DMS53 treated with DMSO at 0.1 percent for 48 hours (cell line): Measurements from ENCODE around the gene NTPCR.

Experiments
- DNase-seq: peaks from one replicate; lab custom pipeline; 2025; ENCODE audit not compliant: unreplicated experiment; lab: John Stamatoyannopoulos, UW

Gene NTPCR

DNA sequence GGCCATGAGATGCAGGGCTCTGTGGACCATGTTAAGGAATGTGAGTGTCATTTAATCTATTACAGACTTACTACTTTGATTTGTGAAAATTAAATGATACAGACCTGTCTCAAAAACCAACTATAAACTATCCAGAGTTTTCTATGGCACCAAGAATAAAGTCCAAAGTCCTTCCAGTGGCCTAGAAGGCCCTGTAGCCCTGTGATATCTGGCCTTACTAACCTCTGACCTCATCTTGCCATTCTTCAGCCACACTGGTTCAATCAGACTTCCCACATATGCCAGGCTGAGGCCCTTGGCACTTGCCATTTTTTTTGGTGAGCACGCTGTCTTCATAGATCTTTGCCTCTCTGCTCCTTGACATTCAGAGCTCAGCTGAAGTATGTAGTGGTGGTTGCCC lies 7.7 kb downstream of the NTPCR start:
- DNase-seq, result no peak

DNA sequence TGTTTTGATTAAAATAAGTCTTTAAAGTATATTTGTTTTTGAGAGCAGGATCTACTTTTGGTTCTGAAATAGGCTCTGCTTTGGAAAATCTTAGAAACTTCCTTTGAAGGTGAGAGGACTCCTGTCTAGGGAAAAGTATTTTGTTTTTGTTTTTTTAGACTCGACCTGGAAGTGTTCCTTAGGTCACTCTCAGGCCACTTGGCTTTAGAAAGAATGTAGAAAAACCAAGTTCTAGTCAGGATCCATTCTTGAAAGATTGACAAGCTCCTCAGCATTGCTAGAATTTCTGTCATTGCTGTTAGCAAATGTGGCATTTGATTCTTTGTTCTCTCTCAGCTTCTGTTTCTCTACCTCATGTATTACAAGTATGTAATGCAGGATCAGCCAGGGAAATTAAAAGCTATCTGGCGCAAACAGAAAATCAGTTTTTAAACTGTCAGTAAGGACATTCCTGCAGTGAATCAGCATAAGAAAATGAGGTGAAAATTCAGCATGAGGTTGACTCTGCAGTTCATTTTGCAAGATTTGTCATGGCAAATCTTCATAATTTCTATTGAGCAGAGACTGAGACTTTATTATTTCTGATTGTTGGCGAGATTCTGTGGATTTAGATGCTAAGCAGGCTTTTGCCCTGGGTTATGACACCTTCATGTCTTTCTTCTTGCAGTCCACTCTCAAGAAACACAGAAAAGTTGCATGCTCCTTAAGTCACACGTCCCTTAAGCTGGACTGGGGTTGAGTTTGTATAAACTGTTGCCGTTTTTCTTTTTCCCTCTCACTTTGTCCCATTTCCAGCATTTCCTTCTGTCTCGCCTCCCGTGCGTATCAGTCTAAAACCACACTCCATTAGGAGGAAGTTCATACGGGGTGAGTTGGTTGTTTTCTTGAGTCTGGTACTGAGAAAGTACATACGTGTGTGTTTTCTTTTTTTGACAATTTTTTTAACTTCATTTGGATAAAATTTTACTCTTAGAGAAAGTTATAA lies 12.6 kb downstream of the NTPCR start:
- DNase-seq, result no peak

DNA sequence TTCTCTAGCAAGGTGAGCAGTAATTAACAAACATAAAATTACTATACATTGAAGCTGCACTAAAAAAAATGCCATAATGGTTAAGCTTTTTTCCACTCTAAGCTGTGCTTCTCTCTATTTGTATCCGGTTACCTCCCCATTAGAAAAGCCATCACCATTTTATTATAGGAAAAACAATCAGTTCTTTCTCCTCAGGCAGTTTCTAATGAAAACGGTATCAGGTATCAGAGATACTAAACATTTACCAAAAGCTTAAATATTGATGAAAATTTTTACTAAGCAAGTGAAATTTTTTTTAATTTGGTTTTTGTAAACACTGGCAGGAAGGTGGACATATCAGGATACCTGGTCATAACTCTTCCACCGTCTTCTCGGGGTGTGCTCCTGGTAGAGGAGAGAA lies 14.2 kb downstream of the NTPCR start:
- no peak for DNase-seq

DNA sequence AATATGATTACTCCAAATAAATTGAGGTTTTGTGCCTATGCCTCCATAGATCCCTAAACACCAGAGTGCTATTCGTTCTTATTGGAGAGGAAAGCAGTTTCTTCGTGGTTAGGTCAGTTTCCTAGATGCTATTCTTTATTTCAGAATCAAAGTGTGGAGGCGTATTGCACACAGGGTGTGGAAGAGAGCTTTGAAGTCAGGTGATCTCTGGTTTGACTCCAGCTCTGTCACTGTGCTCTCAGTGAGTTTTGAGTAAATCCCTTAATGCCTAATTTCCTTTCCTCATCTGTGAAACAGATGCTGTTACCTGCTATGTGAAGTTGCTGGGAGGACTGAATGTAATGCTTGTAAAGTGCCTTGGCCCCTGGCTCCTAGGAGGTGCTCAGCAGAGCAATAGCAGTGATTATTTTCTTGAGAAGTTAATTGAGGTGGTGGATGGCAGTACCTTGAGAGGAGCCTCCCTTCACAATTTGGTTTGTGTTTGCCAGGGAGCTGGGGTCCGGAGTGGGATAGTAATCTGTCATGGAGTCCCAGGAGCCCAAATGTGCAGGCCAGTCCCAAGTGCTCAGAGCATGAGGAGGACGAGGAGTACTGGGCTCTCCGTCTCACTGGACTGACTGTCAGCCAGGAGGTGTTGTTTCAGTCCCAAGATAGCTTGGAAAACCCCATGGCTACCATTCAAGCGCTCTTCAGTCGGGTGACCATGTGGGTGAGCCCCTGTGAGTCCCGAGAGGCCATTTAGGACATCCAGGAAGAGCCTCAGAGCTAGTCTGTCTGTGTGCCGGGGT lies 14.9 kb downstream of the NTPCR start:
- DNase-seq, result no peak

DNA sequence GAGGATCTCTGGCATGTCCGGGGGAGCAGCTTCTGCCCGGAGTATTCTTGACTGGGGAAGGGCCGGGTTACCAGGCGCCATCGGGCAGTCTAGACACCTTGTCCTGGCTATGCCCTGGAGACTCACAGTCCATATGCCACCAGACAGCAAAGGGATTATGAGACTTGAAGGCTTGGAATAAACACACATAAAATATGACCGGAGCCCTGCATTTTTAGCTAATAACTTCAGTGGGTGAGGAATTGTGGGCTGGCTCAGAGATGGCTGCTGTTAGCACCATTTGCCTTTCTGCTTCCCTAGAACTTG lies 15.5 kb downstream of the NTPCR start:
- DNase-seq, result no peak

DNA sequence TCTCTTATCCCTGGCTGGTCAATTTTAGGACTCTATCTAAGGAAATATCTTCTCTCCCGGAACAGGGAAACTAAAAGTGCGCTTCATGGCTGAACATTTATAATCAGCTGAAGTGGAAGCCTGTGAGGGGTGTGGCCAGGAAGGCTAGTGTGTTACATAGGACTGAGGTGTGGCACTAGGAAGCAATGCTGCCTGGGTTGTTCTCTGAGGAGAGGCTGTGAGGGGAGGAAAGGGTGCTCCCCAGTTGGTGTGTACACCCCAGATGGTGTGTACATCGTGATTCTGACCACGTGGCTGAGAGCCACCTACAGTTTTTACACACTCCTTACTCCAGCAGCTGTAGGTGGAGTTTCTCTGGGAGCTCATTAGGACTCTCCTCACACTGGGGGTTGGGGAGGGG lies 16.3 kb downstream of the NTPCR start:
- DNase-seq, result no peak

DNA sequence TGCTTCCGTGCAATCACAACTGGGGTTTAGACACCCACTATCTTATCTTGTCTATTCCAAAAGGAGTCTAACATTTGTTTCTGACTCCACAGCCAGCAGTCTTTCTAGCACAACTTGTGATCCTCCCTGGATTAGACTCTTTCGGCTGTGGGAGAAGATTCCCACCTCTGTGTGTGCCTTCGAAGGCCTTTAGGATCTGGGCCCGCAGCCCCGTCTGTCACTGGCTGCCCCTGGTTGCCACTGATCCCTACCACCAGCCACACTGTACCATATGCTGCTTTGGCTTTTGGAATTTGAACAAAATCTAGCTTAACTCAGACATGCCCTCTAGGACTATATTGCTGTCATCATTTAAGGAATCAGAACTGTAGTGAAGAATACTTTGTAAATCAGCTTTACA lies 18.0 kb downstream of the NTPCR start:
- no peak for DNase-seq

DNA sequence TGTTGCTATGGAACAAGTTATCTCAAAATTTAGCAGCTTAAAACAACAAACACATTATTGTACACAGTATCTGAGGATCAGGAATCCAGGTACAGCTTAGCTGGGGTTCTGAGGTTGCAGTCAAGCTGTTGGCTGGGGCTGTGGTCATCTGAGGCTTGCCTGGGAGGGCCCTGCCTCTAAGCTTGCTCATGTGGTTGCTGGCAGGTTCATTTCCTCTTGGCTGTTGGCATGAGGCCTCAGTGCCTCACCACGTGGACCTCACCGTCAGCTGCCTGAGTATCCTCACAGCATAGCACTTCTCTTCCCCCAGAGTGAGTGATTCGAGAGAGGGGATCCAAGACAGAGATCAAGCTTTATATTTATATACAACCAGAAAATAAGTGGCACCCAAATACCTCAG lies 18.6 kb downstream of the NTPCR start:
- no peak for DNase-seq

DNA sequence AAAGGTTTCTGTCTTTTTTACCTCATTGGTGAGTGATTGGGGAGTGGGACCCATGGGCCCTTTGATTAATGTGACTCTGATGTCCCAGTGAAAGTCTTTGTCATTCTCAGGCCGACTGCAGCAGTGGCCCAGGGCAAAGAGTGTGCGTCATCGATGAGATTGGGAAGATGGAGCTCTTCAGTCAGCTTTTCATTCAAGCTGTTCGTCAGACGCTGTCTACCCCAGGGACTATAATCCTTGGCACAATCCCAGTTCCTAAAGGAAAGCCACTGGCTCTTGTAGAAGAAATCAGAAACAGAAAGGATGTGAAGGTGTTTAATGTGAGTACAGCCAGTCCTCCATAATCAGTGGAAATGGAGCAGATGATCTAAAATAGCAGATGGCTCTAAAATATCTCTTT lies 19.4 kb downstream of the NTPCR start:
- DNase-seq, result no peak

DNA sequence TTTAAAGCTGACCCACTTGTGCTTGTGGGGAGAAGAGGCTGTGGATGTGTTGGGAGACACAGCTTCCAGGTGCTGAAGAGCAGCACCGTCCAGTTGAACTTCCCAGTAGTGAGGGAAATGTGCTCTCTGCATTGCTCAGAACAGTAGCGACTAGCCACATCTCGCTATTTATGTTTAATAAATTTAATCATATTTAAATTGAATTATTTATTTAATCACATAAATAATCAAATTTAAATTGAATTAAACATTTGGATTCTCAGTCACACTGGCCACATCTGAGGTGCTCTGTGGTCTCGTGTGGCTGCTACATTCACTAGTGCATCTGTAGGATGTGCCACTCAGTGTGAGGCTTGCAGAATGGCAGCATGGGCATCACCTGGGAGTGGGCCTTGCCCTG lies 20.1 kb downstream of the NTPCR start:
- DNase-seq, result no peak

DNA sequence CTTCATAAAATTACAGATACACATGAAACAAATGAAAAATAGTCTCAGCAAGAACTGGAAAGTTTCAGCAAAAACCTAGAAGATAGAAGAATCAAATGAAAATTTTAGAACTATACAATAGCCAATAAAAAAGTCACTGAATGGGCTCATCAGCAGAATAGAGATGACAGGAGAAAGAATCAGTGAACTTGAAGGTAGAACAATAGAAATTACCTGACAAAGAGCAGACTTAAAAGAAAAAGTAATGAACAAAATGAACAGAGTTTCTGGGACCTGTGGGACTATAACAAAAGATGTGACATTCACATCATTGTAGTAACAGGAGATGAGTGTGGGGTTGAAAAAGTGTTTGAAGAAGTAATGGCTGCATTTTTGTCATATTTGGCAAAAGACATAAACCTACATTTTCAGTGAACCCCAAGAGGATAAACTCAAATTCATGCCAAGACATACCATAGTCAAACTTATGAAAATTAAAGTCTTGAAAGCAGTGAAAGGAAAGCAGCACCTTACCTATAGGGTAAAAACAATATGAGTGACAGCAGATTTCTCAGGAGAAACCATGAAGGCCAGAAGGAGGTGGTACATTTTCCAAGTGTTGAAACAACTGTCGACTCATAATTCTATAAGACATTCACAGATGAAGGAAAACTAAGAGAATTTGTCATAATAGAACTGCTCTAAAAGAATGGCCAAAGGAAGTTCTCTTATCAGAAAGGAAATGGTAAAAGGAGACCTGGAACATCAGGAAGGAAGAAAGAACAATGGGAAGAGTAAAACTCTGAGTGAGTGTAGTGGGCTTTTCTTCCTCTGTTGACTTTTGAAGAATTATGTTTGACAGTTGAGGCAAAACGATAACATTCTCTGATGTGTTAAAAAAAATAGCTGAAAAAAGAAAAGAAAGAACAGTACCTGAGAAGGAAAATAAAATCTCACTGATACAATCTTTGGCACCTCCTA lies 23.5 kb downstream of the NTPCR start:
- no peak for DNase-seq

DNA sequence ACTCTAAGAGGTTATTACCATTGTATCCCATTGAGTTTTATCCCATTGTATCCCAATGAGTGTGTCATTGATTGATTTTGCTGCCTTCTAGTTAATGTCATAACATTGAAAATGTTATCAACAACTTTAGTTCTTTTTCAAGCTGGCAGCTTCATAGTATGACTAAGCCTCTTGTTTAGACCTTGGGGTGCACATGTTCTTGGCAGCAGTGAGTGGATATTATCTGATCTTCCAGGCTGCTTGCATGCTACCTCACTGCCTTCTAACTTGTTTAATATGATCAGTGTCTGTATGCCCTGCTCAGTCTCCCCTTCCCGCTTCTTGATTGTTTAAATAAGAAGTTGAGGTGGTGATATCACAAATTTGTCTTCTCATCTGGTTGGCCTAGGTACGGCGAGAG lies 24.6 kb downstream of the NTPCR start:
- DNase-seq, result no peak

DNA sequence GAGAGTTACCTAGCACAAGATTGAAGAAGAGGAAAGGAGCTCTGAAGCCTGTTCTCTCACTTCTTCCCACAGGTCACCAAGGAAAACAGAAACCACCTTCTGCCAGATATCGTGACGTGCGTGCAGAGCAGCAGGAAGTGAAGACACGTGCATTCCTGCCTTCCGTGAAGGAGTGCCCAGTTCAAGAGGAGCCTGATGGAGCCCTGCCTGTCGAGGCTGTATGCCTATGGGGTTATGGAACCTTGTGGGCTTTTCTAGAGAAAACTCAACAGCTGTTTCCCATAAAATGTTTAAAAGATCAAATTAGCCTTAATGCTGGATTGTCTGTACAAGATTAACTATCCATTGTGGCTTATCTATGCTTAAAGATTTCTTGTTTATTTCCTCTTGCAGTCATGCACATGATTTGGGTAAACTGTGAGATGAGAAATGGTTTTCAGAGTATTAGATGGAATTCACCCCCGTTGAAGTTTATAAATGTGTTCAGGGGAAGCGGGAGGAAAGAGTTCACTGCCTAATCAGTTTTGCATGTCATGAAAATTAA lies 27.8 kb downstream of the NTPCR start:
- DNase-seq, result no peak

DNA sequence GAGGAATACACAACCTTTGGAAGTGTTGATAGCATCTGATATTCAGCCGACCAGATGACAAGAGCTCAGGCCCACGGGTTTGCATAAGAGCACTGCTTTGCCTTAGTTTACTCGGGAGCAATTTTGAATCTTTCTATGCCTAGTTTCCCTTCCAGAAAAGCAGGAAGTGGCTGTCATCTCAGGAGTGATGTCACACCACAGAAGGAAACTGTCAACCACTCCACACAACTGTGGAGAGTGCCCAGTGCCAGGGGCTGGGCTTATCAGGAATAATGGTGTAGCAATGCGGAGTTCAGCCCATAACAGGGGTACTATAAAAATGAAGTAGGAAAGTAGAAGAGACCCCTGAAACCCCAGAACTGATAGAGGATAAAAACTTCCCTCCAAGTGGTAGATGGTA lies 28.4 kb downstream of the NTPCR start:
- DNase-seq, result no peak

DNA sequence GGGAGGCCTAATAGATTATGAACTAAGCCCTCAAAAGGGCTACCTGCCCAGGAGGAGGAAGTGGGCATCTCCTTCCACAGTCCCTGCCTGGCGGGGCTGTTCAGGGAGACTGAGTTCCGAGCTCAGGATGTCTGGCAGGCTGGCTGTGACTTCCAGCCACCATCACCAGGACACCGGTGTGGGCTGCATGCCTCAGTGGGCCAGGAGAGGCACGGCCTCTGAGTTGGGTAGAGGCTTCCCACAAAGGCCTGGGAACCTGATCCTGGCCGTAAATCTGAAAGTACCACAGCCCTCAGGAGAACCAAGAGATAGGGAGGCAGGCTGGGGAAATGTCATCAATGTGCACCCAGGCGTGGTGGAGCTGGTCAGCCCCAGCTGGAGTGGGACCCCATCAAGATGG lies 29.1 kb downstream of the NTPCR start:
- DNase-seq, result no peak

DNA sequence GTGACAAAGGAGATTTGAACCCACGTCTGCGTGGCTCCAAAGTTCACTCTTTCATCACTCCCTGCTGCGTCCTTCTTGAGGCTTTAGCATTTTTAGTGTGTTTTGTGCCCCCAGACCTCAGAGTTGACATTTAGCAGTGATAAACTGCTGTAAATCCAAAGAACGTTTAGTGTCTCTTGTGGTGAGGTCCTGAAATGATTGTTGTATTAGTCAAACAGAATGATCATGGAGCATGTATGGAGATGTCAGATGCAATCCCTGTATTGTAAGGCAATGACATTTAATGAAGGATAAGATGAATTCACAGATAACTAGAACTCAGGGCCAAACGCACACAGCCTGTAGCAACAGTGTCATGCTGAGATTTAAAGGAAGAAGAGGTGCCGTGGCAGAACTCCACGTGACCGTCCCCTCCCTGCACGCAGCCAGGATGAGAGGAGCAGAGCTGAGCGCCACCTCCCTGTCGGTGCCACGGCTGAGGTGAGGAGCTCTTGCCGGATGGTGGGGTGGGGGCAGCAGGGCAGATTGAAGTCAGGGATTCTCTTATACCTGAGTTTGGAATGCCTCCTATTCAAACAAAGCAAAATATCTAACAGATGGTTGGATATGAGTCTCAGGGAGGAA lies 30.1 kb downstream of the NTPCR start:
- DNase-seq, result no peak

DNA sequence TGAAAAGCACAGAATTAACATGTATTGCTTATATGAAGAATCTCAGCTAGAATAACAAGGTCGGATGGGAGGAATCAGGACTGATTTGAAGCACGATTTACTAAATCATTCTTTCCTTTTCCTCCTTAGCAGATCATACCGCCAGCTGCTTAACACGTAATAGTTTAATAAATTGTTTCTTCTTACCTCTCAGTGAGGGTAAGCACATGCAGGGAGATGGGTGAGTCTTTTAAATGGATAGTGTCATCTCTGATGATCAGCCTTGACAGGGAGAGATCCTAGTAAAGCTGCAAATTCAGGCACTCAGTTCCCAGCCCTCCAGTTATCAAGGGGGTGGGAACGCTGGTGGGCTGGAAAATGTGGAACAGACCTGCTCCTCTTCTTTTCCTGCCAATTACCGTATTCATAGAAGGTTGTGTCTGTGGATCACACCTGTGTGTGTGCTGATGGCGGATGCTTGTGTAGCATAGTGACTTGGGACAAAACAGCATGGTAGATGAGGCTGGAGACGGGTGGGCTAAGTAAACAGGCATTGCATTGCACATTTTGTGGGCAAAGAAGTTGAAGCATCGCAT lies 30.7 kb downstream of the NTPCR start:
- DNase-seq, result no peak

DNA sequence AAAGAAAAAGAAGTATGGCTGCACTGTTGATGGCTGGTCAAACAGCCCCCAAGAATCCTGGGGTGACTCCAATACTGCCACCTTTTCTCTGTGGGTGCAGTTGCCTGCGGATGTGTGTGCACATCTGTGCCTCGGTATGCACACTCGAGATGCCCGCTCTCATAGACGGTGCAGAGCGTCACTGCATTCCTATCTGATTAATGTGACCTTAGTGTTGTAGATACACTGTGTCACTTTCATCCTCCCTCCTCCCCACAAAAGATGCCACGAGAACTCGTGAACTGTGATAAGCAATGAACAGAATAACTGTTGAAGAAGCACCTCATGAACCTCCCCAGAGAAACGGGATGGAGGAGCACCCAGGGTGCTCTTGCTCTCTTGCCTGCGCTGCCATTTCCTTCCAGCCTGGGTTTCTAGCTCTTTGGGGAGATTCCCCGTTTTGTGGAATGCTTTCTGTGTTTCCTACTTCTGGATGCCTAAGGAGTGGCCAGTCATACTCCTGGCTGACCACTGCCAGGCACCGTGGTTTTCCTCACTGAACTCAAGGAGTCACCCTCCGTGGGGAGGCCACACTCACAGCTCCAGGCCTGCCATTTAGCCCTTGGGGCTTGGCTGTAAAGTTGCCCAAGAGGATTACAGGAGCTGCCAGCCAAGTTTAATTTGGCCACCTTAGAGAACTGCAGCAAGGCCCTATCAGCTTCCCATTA lies 32.0 kb downstream of the NTPCR start:
- no peak for DNase-seq

DNA sequence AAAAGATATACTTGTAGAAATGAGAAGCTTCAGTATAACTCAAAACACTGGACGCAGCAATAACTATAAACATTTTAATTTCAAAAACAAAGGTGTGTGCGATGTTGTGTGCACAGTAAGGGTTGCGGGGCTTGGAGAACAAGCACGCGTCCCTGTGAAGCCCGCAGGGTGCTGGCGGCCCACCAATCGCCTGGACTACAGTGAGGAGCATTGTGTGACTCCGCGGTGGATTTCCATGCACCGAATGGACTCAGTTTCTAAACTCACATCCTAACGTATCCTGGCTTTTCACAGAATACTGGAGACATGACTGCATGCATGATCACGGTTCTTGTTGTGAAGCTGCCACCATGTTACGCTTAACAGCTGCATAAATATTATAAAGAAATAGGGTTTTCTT lies 33.0 kb downstream of the NTPCR start:
- no peak for DNase-seq
